AG04450 (cell line): ENCODE results near the gene CAMK2N2. TPM values are rescaled to one million over a fixed set of nuclear protein-coding genes. Genes with fewer than 3 reads are reported as not detected.

Experiments used
- CTCF ChIA-PET: fragments of 300-600, 350-600 bp; formaldehyde crosslinking; extraction: SDS; loops from one replicate; lab custom pipeline; 2022; ENCODE audit warnings: antibody characterized with exemption, inconsistent platforms; lab: Charles Lee
- POLR2A ChIA-PET: fragments of 350-600 bp; formaldehyde crosslinking; extraction: SDS; loops from one replicate; lab custom pipeline; 2021; ENCODE audit warnings: antibody characterized with exemption, inconsistent platforms; lab: Yijun Ruan, JAX
- DNase-seq: peaks from one replicate; pipeline ENCODE4 v3.0.0-alpha.2; 2011; ENCODE audit warnings: low read depth, low spot score
- H3K27ac ChIP-seq: one replicate; pipeline ENCODE4 v1.5.1; 2012; ENCODE audit warnings: low read depth, low read length, control low read depth
- H3K27me3 ChIP-seq: one replicate; pipeline ENCODE4 v1.6.0; 2012; ENCODE audit warnings: low read length; ENCODE audit not compliant: control insufficient read depth, insufficient read depth
- H3K4me3 ChIP-seq: 2 replicates; pipeline ENCODE4 v1.5.1; 2011; ENCODE audit warnings: mild to moderate bottlenecking, low read depth, low read length, control low read depth
- H3K9me3 ChIP-seq: 2 replicates; pipeline ENCODE4 v1.5.1; 2012; ENCODE audit warnings: low read length; ENCODE audit not compliant: control insufficient read depth, insufficient read depth
- CTCF ChIP-seq: IDR thresholded peaks from 2 replicates; pipeline ENCODE4 v1.5.1; 2011; ENCODE audit warnings: low read depth, low read length, control low read depth, inconsistent platforms
- polyA plus RNA-seq: library from polyadenylated mRNA; depleted of rRNA; stranded (reverse); fragments of >200 nt; gene quantifications from 2 replicates; pipeline ENCODE4 v1.2.3, GENCODE V29; 2011

The CAMK2N2 gene
- polyA plus RNA-seq, 1 experiment = 0.07 TPM

DNA sequence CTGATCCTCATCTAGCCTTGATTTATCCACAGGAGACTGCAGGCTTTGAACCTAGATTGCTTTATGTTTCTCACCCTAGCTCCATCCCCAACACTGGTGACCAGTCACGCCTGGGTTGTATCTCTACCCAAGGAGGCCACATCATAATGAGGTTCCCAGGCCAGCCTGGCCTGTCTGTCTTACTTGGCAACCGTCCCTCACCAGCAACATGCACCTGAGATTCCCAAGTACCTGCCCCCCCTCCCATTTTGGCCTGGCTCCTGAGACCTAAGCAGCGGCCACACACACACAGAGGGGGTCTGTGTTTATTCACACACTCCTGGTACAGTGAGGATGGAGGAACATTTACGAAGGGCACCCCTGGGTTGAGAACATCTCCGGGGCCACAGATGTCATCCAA, 2.4 kb downstream of the CAMK2N2 start:
- H3K9me3 ChIP-seq = no peaks in the 10 kb centered on the region
- peaks cover 31% of the 10 kb centered on the region for H3K27me3 ChIP-seq
- no peak overlapping the region for H3K4me3 ChIP-seq
- H3K27ac ChIP-seq = no peak overlapping the region
- ChIA-PET POLR2A (no interaction called here), CTCF (interaction anchor here (1.1 to 4.0 kb wide), 4 partner anchors 9 to 31 kb away, joined by 4 to 19 read pairs (median 8); partner anchors contain the start of gene EEF1AKMT4)
- DNase-seq = no peak
- no peak for TF ChIP-seq CTCF

DNA sequence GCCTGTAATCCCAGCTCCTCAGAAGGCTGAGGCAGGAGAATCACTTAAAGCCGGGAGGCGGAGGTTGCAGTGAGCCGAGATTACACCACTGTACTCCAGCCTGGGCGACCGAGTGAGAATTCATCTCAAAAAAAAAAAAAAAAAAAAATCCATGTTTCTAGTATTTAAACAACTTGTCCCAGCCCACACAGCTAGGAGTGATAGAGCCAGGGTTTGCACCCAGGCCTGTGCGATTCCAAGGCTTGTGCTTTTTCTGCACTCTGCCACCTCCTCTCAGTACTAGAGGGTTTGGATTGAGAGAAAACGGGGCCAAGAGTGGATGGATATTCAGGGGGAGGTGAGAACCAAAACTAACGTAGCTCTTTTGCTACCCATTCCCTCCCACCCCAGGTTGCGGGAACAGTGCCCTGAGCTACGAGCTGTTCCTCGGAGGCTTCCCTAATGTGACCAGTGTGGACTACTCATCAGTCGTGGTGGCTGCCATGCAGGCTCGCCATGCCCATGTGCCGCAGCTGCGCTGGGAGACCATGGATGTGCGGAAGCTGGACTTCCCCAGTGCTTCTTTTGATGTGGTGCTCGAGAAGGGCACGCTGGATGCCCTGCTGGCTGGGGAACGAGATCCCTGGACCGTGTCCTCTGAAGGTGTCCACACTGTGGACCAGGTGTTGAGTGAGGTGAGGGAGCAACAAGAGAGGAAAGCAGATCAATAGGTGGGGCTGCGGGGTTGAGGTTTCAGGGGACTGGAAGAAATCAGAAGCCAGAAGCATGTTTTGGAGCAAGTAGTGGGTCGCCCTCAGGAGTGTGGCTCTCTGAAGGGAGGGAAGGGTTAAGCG, 4.1 kb downstream of the CAMK2N2 start:
- Histone ChIP-seq H3K27me3 (peaks cover 21% of the 10 kb centered on the region), H3K9me3 (no peaks in the 10 kb centered on the region), H3K27ac (no peak overlapping the region), H3K4me3 (no peak overlapping the region)
- CTCF ChIA-PET = interaction anchor here (1.3 to 1.5 kb wide), 2 partner anchors 30 to 32 kb away, joined by 4 to 7 read pairs; no protein-coding TSS in a partner anchor
- POLR2A ChIA-PET = no interaction called here
- no peak for TF ChIP-seq CTCF
- DNase-seq = no peak

- no peak for DNase-seq
- no peak overlapping the region for H3K4me3 ChIP-seq
- POLR2A ChIA-PET = no interaction called here
- CTCF ChIA-PET = interaction anchor here (1.1 kb wide), 1 partner anchor 32 kb away, joined by 3 read pairs; no protein-coding TSS in a partner anchor
- peaks cover 13% of the 10 kb centered on the region for H3K27me3 ChIP-seq
- H3K27ac ChIP-seq = no peak overlapping the region
- no peaks in the 10 kb centered on the region for H3K9me3 ChIP-seq
- no peak for TF ChIP-seq CTCF
Measured at GRCh38 chr3:184255291-184256039, 5.9 kb downstream of the CAMK2N2 start.

DNA sequence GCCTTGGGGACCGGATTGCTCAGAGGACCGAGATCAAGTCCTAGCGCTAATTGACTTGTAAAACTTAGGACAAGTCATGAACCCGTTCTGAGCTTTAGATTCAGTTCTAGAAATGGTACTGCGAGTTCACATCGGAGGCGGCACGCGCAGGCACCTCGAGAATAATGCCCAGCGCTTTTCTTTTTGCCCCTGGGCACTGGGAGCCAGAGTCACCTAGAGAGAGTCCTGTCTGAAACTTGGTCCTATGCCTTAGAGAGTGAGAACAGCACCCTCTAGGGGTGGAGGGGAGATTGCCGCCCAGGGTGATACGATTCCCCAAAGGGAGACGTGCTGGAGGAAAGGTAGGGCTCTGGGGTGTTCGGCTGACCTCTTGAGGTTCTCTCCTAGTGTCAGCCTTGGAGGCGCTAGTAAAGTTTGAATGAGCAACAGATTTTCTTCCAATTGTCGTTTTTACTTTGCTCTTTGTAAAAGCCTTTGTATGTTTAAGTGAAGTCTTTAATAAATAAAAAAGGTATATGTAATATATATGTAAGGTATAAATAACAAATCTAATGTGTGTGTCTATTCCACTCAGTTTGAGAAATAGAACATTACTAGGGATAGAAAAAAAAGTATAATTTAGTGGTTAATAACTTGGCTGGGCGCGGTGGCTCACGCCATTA, 11.1 kb downstream of the CAMK2N2 start:
- TF ChIP-seq CTCF = peak; percentile 97
- ChIA-PET POLR2A (interaction anchor here (0.6 to 0.8 kb wide), 2 partner anchors 39 to 65 kb away, joined by 3 to 4 read pairs; no protein-coding TSS in a partner anchor), CTCF (interaction anchor here (0.6 to 2.8 kb wide), 61 partner anchors 8 to 460 kb away, joined by 3 to 22 read pairs (median 4); partner anchors contain the start of genes ABCC5, ABCF3, CAMK2N2 and DVL3)
- peak overlapping the region; percentile 68 for H3K27ac ChIP-seq
- H3K4me3 ChIP-seq = peak overlapping the region; percentile 88
- peak; percentile 61 for DNase-seq
- peaks cover 4% of the 10 kb centered on the region; the same call in 1 of the 2 replicates for H3K9me3 ChIP-seq
- no peaks in the 10 kb centered on the region for H3K27me3 ChIP-seq
